NCI-H1092 treated with DMSO at 0.1 percent for 48 hours (cell line): ENCODE data around the gene RETREG1.
"Not testable (repeated sequence)": the region's sequence is repeated elsewhere in the genome, so short reads cannot be mapped to it uniquely, and the experiment has no call there.

Source experiments
- DNase-seq: peaks from one replicate; lab custom pipeline; 2025; lab: John Stamatoyannopoulos, UW

RETREG1 gene

GRCh38 chr5:16554110-16554509, 62.7 kb downstream of the RETREG1 start:
- DNase-seq: no peak

- no peak for DNase-seq
Measured at GRCh38 chr5:16552666-16553343, 64.0 kb downstream of the RETREG1 start.

- no peak for DNase-seq
Measured at GRCh38 chr5:16551628-16552027, 65.2 kb downstream of the RETREG1 start.

- DNase-seq: no peak
Measured at GRCh38 chr5:16550316-16550952, 66.4 kb downstream of the RETREG1 start.

GRCh38 chr5:16549491-16550206, 67.1 kb downstream of the RETREG1 start:
- DNase-seq: no peak

GRCh38 chr5:16548812-16549211, 68.0 kb downstream of the RETREG1 start:
- DNase-seq: no peak

GRCh38 chr5:16548115-16548514, 68.7 kb downstream of the RETREG1 start:
- no peak for DNase-seq

- DNase-seq: no peak
Measured at GRCh38 chr5:16547200-16547842, 69.5 kb downstream of the RETREG1 start.

GRCh38 chr5:16546732-16547131, 70.1 kb downstream of the RETREG1 start:
- no peak for DNase-seq

- DNase-seq: no peak
Measured at GRCh38 chr5:16544607-16545374, 72.0 kb downstream of the RETREG1 start.

GRCh38 chr5:16543206-16543605, 73.6 kb downstream of the RETREG1 start:
- DNase-seq: not testable (repeated sequence)

GRCh38 chr5:16542236-16542635, 74.6 kb downstream of the RETREG1 start:
- DNase-seq: no peak

- not testable (repeated sequence) for DNase-seq
Measured at GRCh38 chr5:16541592-16541991, 75.2 kb downstream of the RETREG1 start.

GRCh38 chr5:16540421-16540820, 76.4 kb downstream of the RETREG1 start:
- no peak for DNase-seq

GRCh38 chr5:16539169-16539666, 77.6 kb downstream of the RETREG1 start:
- DNase-seq: no peak

GRCh38 chr5:16538006-16538405, 78.8 kb downstream of the RETREG1 start:
- DNase-seq: no peak

- DNase-seq: no peak
Measured at GRCh38 chr5:16536818-16537217, 80.0 kb downstream of the RETREG1 start.

GRCh38 chr5:16536246-16536645, 80.6 kb downstream of the RETREG1 start:
- no peak for DNase-seq

GRCh38 chr5:16534280-16534679, 82.5 kb downstream of the RETREG1 start:
- no peak for DNase-seq

GRCh38 chr5:16531063-16531648, 85.6 kb downstream of the RETREG1 start:
- no peak for DNase-seq

- no peak for DNase-seq
Measured at GRCh38 chr5:16529306-16529705, 87.5 kb downstream of the RETREG1 start.
